GM18511 (cell line): ENCODE measurements around the gene KLK11.
"Not testable (repeated sequence)": the region's sequence is repeated elsewhere in the genome, so short reads cannot be mapped to it uniquely, and the experiment has no call there.

Experiments
- ATAC-seq: cut with Tn5 transposase; IDR thresholded peaks from one replicate; pipeline ENCODE4 v1.9.1; 2021; ENCODE audit warnings: mild to moderate bottlenecking, moderate library complexity; ENCODE audit not compliant: unreplicated experiment

Gene KLK11

GRCh38 chr19:51007488-51007887 is 18.9 kb downstream of the KLK11 start:
- ATAC-seq = no peak

- no peak for ATAC-seq
Measured at GRCh38 chr19:51006406-51006805, 20.0 kb downstream of the KLK11 start.

DNA sequence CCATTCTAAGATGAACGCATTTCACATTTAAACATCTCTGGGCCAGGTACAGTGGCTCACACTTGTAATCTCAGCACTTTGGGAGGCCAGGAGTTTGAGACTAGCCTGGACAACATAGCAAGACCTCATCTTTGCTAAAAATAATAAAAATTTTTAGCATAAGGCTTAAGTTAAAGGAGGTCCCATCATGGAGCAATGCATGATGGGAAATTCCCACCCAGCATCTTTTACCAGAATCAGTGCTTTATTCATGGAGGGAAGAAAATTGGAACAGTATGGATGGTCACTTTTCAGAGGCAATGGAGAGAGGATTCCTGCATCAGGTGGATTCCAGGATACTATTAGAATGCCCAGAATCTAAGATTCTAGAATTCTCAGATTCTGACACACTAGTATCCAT is 21.2 kb downstream of the KLK11 start:
- no peak for ATAC-seq

DNA sequence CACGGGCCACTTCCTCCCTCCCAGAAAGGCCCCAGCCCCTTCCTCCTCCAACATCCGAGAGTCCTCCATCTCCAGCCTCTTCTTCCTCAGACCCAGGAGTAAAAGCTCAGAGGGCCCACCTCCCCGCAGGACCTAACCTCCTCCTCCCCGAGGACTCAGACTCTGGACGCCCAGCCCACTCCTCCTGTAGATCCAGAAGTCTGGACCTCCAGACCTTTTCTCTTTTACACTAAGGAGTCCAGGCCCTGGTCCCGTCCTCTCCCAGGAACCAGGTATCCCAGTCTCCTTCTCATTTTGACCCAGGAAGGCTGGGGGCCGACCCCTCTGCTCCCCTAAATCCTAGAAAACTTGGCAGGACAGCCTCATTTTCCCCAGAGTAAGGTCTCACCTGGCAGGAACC is 23.1 kb downstream of the KLK11 start:
- ATAC-seq = no peak

DNA sequence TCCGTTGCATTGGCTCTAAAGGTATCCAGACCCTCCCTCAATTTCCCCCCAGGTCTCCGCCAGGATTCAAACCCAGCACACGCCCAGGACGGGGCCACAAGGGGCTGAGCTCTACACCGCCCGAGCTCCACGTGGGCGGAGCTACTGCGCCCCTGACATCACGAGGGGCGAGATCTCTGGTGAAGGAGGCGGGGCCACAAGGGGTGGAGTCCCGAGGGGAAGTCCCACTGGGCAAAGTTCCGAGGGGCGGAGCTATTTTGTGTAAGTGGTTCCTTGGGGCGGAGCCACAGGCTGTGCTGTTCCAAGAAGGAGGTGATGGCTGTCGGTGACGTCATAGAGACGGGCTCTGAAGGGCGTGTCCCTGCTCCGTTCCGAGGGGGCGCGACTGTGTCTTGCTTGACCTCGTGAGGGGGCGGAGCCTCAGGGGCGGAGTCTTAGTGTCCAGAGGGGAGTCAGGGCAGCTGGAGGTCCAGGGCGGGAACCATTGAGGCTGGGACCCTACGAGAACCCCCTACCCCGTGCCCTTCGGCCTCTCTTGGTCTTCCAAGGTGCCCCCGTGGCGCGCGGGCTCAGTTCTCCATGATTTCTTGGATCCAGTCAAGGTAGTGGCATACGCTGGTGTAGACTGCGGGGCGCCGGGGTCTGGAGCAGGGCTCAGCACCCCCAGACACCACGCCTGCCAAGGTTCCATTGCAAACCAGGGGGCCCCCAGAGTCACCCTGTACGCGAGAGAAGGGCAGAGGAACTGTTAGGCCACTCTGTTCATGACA is 23.7 kb downstream of the KLK11 start:
- ATAC-seq = no peak

- ATAC-seq = no peak
Measured at GRCh38 chr19:51002089-51002532, 24.3 kb downstream of the KLK11 start.

DNA sequence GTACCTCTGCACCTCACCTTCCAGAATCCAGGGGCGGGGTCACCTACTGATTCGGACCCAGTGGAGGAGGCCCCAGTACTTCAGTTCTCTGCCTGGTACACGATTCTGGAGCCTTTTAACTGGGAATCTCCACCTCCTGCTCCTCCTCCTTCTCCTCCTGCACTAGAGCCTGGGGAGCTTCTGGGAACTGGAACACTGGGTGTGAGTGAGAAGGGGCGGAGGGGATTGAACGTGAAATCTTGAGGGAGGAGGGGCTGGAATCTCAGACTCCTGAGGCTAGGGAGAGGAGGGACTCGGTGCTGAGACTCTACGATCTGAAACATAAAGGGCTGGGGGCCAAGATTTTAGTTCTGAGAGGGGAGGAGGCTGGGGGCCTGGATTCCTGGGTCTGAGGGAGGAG is 24.9 kb downstream of the KLK11 start, which contains the start of gene KLK8:
Gene KLK8, minus strand, starts transcription at position 90 of the 400 bp plus-strand sequence. CDS start 437 bp downstream, outside the sequence.
- no peak for ATAC-seq

- no peak for ATAC-seq
Measured at GRCh38 chr19:51000981-51001380, 25.4 kb downstream of the KLK11 start.

GRCh38 chr19:51000426-51000825 is 26.0 kb downstream of the KLK11 start:
- ATAC-seq = no peak

- no peak for ATAC-seq
Measured at GRCh38 chr19:50998686-50999085, 27.7 kb downstream of the KLK11 start.

DNA sequence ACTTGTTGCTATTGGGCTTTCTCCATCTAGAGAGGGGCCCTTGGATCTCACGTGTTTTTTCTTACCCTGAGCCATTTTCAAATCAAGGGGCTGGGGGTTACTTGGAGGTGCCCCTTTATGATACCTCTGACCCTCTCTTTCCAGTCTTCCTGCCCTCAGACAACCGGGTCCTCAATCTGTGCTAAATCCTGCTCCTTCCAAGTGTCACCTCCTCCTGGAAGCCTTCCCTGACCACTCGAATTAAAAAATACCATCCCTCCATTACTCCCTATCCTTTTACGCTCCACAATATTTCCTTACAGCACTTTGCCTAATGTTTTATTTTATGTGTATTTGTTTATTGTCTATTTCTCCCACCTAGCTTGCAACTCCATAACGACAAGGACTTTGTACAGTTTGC is 28.4 kb downstream of the KLK11 start:
- ATAC-seq = no peak

GRCh38 chr19:50994129-50994528 is 32.3 kb downstream of the KLK11 start:
- ATAC-seq = no peak

- ATAC-seq = no peak
Measured at GRCh38 chr19:50992666-50993035, 33.8 kb downstream of the KLK11 start.

DNA sequence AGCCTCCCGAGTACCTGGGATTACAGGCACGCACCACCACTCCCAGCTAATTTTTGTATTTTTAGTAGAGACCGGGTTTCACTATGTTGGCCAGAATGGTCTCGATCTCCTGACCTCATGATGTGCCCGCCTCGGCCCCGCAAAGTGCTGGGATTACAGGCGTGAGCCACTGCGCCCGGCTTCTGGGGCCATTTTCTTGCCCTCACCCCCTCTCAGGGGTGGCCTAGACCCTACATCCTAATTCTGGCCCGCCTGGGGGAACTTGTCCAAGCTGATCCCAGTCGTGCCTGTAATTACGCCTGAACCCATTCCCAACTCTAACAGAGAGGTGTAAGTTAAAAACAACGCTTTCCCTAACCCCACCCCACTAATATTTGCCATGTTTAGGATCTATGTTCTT is 42.0 kb downstream of the KLK11 start:
- ATAC-seq = not testable (repeated sequence)

DNA sequence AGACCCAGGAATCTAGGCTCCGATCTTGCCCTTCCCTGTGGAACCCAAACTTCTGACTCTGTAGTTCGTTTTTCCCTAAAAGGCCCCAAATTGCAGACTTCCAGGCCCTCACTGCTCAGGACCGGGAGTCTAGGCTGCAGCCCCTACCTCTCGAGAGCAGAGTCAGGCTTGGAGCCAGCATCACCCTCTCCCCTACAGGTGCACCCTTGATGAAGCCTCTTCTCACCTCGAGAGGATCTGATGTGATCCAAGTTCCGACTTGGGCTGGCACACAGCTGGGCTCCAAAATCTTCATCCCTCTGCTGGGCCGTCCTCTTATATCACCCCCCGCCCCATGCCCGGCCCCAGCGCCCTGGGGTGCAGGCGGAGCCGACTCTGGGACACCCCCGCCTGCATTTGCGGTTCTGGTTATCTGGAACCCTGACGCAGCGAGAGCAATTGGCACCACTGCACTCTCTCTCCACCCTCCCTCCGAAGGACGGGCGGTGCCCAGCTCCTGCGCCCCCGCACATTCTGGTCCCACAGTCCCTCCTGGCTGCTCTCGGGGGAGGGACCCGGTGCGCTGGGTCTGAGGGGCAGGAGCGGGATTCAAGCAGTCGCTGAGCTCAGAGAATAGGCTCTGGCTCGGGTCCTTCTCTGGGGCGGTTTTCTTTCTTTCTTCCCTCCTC is 42.7 kb downstream of the KLK11 start, which contains the start of gene KLK7:
Gene KLK7, minus strand, starts transcription at position 293 of the 668 bp plus-strand sequence. CDS start 1,518 bp downstream, outside the sequence.
- no peak for ATAC-seq

DNA sequence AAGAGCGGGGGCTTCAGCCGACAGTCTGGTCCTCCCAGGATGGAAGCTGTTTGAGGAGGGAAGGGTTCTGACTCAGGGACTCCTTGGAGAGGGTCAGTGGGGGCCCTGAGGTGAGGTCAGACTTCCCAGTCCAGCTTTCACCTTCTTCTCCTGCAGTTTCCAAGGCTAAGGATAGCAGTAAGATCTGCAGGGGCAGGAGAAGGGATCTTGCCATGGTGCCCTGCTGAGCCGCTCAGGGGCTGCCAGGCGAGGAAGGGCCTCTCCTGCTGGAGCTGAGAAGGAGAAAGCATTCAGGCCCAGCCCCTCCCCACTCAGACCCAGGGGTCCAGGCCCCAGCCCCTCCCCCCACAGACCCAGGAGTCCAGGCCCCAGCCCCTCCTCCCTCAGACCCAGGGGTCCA is 44.2 kb downstream of the KLK11 start:
- ATAC-seq = no peak

GRCh38 chr19:50981587-50982146 is 44.7 kb downstream of the KLK11 start:
- no peak for ATAC-seq

DNA sequence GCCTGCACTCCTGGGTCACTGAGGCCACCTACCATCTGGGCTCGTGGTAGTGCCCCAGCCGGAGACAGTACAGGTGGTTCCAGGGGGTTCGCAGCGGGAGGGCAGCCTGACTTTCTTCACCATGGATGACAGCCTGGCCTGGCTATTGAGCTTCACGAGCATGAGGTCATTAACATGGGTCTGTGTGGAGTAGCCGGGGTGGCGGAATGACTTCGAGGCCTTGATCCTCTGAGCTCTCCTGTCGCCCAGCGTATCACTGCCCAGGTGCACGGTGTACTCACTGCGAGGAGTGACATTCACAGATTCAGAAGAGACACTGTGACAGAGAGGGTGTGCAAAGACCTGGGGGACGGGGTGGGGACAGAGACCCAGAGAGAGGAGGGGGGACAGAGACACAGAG is 46.2 kb downstream of the KLK11 start:
- no peak for ATAC-seq

GRCh38 chr19:50979758-50980157 is 46.7 kb downstream of the KLK11 start:
- ATAC-seq = no peak

DNA sequence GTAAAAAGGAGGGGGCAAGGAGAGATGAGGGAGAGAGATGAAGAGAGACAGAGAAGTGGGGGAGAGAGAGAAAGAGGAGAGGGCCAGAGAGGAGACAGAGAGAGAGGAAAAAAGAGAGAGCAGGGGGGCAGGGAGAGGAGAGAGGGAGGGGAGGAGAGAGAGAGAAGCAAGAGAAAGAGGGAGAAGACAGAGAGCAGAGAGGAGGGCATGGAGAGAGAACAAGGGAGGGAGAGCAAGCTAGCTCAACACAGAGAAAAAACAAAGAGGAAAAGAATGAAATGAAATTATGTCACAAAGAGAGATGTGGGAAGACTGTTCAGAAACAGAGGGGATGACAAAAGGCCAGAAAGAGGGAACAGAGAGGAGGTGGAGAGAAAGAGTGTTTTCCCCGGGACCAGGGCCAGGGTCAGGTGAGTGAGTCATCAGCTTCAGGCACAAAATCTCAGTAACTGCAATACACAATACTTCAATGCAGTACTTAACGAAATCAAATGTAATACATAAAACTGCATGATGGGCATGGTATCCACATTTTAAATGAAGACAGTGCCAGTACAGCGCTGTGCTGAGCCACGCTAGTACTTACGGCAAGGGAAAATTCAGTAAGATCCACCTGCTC is 47.5 kb downstream of the KLK11 start:
- ATAC-seq = no peak

DNA sequence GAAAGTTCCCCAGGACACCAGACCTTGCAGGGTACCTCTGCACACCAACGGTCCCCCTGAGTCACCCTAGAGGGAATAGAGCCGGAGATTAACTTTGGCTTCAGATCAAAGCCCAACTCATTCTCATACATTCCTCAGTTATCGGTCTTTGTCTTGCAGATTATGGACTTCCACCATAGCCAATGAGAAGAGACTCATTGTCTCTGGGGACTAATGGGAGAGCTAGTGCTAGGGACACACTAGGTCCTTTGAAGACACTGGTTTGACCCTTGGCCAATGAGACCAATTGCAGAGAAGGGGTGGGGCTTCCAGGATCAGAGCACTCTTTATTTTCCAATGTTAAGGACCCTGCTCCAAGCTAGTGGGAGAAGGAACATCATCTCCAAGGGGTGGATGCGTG is 48.8 kb downstream of the KLK11 start:
- ATAC-seq = no peak
